ENCODE results near the gene INPP4A. TPM values are rescaled to one million over a fixed set of nuclear protein-coding genes. Genes with fewer than 3 reads are reported as not detected.

Gene INPP4A
- total RNA-seq, 1 donor from 2014 or later = 45.0 TPM

DNA sequence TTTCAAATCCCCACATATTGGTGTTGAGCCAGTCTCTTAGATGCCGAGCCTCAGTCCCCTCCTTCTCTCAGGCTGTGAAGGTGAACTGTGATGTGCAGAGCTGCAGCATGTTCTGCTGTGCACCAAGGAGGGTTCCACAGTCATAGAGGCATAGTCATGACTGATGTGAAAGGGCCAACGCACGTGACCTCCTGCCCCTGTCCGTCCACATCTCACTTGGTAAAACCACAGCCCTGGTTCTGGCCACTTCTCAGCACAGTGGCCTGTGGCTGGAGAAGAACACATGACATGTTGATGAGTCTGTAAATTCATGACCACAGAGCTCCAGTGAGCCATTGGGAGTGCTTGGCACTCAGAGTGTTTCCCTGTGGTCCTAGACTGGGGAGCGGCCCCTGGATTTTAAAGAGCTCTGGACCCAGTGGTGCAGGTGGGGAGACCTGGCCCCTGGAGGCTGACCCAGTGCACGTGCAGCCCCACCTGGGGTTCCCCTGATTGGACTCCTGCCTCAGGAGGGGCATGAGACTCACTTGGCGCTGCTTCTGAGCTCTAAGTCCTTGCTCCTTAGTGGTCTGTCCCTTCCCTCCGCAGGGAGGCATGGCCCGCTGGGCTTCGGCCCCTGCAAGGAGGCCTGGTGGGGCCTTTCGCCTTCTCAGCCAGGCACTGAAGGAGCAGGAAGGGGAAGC lies 25.3 kb downstream of the INPP4A start:
- H3K4me3 Mint-ChIP-seq = peak overlapping the region; percentile 32
- intact Hi-C loops (cut with micrococcal nuclease) = loop anchor here (2.0 to 10.0 kb wide), 6 partner anchors 31 to 867 kb away; partner anchors contain the start of genes EIF5B, MGAT4A and TXNDC9
- H3K27ac Mint-ChIP-seq = peak overlapping the region; percentile 64
- H3K36me3 Mint-ChIP-seq (ENCODE audit: low read depth) = peaks cover 19% of the 10 kb centered on the region
- H3K9me3 Mint-ChIP-seq = no peaks in the 10 kb centered on the region
- no peaks in the 10 kb centered on the region for H3K27me3 Mint-ChIP-seq
- H3K4me1 Mint-ChIP-seq = peaks cover 82% of the 10 kb centered on the region
- DNase-seq = no peak

DNA sequence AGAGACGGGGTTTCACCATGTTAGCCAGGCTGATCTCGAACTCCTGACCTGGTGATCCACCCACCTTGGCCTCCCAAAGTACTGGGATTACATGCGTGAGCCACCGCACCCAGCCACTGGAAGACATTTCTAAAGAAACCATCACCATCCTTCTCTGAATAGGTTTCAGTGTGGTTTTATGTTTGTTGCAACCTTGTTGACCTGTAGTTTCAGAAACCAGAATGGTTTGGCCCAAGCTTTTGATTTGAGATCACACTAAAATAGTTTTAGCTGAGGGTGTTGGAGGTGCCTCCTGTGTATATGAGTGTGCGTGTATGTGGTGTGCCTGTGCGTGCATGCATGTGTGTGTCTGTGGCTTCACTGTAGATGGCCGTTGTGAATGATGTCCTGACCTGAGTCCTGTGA lies 26.2 kb downstream of the INPP4A start:
- Mint-ChIP-seq H3K27ac (peak overlapping the region; percentile 86), H3K9me3 (no peaks in the 10 kb centered on the region), H3K27me3 (no peaks in the 10 kb centered on the region), H3K4me1 (peaks cover 84% of the 10 kb centered on the region), H3K36me3 (ENCODE audit: low read depth) (peaks cover 19% of the 10 kb centered on the region), H3K4me3 (peak overlapping the region; percentile 73)
- intact Hi-C loops (cut with micrococcal nuclease) = no loop called here
- peak; percentile 70 for DNase-seq

DNA sequence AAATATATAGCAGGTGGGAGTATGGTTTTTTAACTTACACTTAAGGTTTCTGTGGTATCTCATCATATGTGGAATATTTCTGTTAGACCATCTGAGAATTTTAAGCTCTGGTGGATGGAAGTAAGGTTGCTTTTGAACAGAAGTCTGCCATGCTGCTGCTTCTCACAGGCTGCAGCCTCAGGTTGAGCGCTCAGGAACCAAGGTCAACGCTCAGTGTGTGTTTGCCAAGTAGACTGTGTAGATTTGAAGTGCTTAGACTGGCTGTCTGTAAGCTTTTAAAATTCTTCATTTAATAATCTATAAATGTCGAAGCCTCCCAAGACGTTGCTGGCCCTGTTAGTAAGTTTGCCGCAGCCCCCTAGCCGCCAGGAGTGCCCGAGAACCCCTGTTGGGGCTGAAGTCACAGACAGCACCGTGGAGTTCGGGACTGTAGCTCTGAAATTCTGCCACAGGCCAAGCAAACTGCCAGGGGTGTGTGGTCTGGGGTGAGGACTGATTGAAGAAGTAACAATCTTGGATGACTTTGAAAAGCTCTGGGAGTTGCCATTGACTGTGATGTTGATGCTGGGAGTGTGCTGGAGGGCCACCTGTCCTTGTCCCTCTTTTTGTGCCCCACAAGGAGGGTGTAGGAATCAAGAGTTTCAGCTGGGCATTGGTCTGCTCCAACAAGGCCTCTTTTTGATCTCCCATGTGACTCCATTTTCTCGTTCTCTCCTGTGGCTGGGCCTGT lies 26.9 kb downstream of the INPP4A start:
- H3K27me3 Mint-ChIP-seq = no peaks in the 10 kb centered on the region
- peaks cover 84% of the 10 kb centered on the region for H3K4me1 Mint-ChIP-seq
- intact Hi-C loops (cut with micrococcal nuclease) = no loop called here
- peaks cover 19% of the 10 kb centered on the region for H3K36me3 Mint-ChIP-seq (ENCODE audit: low read depth)
- no peak for DNase-seq
- H3K4me3 Mint-ChIP-seq = peak overlapping the region; percentile 73
- H3K27ac Mint-ChIP-seq = peak overlapping the region; percentile 86
- H3K9me3 Mint-ChIP-seq = no peaks in the 10 kb centered on the region

DNA sequence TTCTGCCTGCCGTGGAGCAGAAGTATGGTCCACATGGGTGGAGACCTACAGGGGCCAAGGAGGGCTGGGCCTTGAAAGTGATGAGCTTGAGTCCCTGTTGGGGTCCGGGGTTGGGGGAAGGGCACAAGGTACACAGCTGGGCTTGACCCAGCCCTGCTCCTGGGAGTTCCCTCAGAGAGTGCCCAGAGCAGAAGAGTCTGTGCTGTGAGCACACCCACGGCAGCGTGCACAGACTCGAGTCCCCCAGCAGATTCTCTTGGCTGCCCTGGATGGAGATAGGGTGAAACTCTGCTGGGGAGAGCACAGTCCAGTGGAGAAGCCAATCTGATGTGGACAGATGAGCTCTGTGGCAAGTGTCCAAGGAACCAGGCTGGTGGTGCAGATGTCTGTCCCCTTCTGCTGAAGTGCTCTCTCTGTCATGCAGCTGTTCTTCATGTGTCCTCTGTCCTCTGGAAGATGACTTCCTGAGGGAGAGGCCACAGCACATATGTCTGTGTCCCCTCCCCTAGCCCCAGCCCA lies 27.5 kb downstream of the INPP4A start:
- intact Hi-C loops (cut with micrococcal nuclease) = no loop called here
- peaks cover 17% of the 10 kb centered on the region for H3K36me3 Mint-ChIP-seq (ENCODE audit: low read depth)
- no peaks in the 10 kb centered on the region for H3K9me3 Mint-ChIP-seq
- peaks cover 85% of the 10 kb centered on the region for H3K4me1 Mint-ChIP-seq
- H3K27me3 Mint-ChIP-seq = no peaks in the 10 kb centered on the region
- no peak for DNase-seq
- peak overlapping the region; percentile 73 for H3K4me3 Mint-ChIP-seq
- H3K27ac Mint-ChIP-seq = peak overlapping the region; percentile 86

DNA sequence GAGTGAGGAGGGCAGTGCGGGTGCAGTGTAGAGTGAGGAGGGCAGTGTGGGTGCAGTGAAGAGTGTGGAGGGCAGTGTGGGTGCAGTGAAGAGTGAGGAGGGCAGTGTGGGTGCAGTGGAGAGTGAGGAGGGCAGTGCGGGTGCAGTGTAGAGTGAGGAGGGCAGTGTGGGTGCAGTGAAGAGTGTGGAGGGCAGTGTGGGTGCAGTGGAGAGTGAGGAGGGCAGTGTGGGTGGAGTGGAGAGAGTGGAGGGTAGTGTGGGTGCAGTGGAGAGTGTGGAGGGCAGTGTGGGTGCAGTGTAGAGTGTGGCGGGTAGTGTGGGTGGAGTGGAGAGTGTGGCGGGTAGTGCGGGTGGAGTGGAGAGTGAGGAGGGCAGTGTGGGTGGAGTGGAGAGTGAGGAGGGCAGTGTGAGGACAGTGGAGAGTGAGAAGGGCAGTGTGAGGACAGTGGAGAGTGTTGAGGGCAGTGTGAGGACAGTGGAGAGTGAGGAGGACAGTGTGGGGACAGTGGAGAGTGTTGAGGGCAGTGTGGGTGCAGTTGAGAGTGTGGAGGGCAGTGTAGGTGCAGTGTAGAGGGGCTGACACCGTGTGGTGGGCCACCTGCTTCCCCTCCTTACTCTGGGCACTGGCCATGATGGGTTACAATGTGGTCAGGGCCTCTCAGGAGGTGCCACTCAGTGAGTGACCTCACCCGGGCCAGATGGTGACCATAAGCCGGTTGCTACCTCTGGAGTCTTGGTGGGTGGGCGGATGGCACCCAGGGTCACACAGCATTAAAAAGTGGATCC lies 28.5 kb downstream of the INPP4A start:
- H3K27me3 Mint-ChIP-seq = no peaks in the 10 kb centered on the region
- peak overlapping the region; percentile 86 for H3K27ac Mint-ChIP-seq
- intact Hi-C loops (cut with micrococcal nuclease) = no loop called here
- peaks cover 24% of the 10 kb centered on the region for H3K36me3 Mint-ChIP-seq (ENCODE audit: low read depth)
- DNase-seq = peak; percentile 60
- peak overlapping the region; percentile 73 for H3K4me3 Mint-ChIP-seq
- no peaks in the 10 kb centered on the region for H3K9me3 Mint-ChIP-seq
- H3K4me1 Mint-ChIP-seq = peaks cover 90% of the 10 kb centered on the region

DNA sequence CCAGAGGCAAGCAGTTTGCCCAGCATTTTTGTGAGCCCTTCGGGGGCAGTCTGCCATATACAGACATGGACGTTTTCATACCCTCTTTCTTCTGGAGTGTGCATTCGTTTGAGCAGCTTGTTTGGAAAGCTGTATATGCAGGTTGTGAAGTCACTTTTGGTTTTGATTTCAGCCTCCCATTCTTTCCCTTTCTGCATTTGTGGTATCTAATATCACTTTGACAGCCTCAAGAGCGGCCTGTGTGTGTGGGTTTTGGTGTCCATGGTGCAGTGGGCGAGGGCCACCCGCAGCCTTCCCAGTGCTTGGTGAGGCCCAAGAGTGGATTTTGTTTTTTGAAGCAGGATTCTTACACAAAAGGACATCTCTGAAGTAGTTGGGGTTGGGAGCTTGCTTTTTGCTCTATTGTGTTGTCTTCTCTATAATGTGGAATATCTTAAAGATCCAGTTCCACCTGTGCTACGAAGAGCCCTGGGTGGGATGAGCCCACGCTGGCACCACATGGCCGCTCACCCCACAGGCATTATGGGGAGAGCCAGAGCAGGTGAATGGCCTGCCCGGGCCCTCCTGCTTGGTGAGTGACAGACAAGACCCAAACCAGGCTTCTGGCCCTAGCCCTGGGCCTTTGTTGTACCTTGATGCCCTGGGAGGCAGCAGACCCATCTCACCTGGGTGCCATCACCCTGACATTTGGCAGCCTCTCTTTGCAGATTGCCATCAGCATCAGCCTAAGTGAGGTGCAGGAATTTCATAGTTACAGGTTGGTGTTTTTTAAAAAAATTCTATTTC lies 29.5 kb downstream of the INPP4A start:
- Mint-ChIP-seq H3K9me3 (no peaks in the 10 kb centered on the region), H3K27ac (peak overlapping the region; percentile 86), H3K4me1 (peaks cover 92% of the 10 kb centered on the region), H3K36me3 (ENCODE audit: low read depth) (peaks cover 24% of the 10 kb centered on the region), H3K27me3 (no peaks in the 10 kb centered on the region), H3K4me3 (peak overlapping the region; percentile 73)
- intact Hi-C loops (cut with micrococcal nuclease) = loop anchor here (1.0 kb wide), 1 partner anchor 9 kb away; no protein-coding TSS in a partner anchor
- DNase-seq = peak; percentile 84

DNA sequence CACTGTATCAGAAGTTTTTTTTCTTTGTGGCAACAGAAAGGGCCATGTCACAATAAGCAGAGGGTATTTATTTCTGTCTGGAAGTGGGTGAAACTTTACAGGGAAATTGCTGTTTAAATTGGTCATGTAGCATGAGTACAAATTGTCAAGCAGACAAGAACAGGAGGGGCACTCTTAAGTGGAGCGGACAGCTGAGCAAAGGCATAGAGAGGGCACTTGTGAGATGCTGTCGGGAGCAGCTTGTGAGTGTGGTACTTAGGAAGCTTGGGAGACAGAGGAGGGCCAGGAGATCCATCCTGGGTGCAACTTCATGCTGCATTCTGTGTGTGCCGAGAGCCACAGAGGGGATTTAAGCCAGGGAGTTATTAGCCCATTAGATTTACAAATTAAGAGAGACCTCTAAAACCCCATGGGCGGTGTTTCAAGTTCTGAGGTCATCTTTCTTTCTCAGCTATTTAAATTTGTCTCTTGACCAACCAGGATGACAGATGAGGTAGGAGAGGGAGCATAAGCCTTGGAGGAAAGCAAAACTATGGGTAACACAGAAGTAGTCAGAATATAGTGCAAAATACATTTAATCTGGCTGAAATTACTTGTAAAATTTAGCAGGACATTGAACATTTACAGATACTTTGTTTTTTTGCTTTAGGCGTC lies 30.4 kb downstream of the INPP4A start:
- Mint-ChIP-seq H3K9me3 (no peaks in the 10 kb centered on the region), H3K4me3 (peak overlapping the region; percentile 55), H3K4me1 (peaks cover 96% of the 10 kb centered on the region), H3K27me3 (no peaks in the 10 kb centered on the region), H3K27ac (peak overlapping the region; percentile 1), H3K36me3 (ENCODE audit: low read depth) (peaks cover 20% of the 10 kb centered on the region)
- intact Hi-C loops (cut with micrococcal nuclease) = loop anchor here (1.0 kb wide), 1 partner anchor 8 kb away; no protein-coding TSS in a partner anchor
- no peak for DNase-seq

DNA sequence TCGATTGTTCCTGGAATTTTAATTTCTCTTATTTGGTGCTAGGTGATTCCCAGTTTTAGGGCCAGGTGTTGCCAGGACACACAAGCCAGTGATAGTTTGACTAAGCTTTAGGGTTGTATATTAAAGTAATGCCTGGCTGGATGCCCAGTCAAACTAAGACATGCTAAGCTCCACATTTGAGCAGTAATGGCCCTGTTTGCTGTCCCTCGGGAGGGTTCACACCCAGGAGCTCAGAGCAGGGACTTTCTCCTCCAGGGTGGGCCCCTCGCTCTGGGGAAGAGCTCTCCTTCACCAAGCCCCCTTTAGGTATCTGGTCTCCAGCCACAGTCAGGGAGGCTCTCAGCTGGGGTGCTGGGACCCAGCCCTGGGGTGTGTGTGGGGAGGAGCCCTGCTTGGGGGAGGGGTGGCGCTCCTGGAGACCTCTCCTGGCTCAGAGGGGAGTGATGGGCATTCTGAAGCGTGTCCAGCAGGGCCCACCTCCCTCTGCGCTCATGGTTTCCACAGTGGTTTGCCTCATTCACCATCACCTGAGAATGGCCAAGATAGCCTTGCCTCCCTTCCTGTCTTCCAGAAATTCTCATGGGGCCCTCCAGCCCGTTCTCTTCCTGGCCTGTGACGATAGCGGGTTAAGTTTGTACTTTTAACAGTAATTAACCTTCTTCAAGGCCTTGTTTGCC lies 31.7 kb downstream of the INPP4A start:
- Mint-ChIP-seq H3K36me3 (ENCODE audit: low read depth) (peaks cover 14% of the 10 kb centered on the region), H3K27me3 (no peaks in the 10 kb centered on the region), H3K4me1 (peaks cover 98% of the 10 kb centered on the region), H3K4me3 (no peak overlapping the region), H3K27ac (peak overlapping the region; percentile 83), H3K9me3 (no peaks in the 10 kb centered on the region)
- intact Hi-C loops (cut with micrococcal nuclease) = no loop called here
- DNase-seq = no peak

DNA sequence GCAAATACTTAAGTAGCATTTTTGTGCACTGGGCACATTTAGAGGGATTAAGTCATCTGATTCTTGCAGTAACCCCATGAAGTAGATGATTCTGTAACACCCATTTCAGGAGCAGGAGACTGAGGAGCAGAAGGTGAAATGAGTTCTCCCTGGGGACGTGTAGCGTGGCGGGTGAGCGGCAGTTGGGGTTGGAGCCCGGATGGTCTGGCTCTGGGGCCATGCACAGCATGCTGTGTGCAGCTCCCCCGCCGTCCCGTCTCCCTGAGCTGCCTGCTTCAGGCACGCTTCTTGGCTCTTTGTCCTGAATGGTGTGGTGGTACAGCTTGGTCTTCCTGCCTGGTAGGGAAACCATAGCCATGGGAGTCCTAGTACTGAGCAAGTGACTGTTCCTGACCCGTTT lies 32.4 kb downstream of the INPP4A start:
- intact Hi-C loops (cut with micrococcal nuclease) = no loop called here
- peak overlapping the region; percentile 83 for H3K27ac Mint-ChIP-seq

DNA sequence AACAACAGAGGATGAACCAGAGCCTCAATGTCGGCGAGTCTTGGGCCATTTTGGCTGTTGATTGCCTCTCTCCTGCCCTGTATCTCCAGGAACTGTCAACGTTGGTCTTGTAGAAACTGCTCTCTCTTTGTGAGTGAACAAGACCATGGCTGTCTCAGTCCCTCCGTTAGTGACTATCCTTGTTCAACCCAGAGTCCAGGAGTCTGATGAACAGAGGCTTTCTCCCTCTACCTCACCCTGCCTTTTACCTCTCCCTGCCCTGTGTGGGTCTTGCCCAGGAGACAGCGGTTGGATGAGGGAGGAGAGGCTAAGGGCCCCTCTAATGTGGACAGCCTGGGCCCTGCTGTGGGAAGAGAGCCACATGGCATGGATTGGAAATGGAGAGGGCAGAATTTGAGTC lies 32.8 kb downstream of the INPP4A start:
- H3K27me3 Mint-ChIP-seq = no peaks in the 10 kb centered on the region

More for the DNA sequence above, 32.4 kb downstream of the INPP4A start:
- Mint-ChIP-seq H3K9me3 (no peaks in the 10 kb centered on the region), H3K27me3 (no peaks in the 10 kb centered on the region), H3K36me3 (ENCODE audit: low read depth) (peaks cover 14% of the 10 kb centered on the region), H3K4me1 (peaks cover 97% of the 10 kb centered on the region), H3K4me3 (peak overlapping the region; percentile 29)
- peak; percentile 55 for DNase-seq

DNA sequence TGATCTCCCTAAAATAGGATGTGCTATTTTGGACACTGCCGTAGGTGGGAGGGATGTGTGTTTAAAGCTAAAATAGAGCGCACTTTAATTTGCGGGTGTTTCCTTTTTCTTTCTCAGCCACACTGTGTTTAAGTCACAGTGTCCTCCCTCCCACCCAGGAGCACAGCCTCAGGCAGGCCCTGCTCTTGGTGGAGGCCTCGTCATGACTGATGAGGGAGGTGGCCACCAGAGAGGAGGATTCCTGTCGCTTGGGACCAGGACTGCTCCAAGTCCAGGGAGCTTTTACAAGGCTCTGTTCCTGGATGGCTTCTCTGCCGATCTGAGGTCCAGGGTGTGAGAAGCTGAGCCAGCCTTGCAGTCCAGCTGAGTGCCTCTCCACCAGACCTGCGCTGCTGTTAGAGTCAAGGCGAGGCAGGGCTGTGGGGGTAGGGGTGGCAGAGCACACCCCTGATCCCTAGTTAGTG lies 33.5 kb downstream of the INPP4A start:
- intact Hi-C loops (cut with micrococcal nuclease) = loop anchor here (2.0 kb wide), 1 partner anchor 13 kb away; no protein-coding TSS in a partner anchor
- peak overlapping the region; percentile 88 for H3K27ac Mint-ChIP-seq
- H3K9me3 Mint-ChIP-seq = no peaks in the 10 kb centered on the region
- no peak for DNase-seq
- H3K36me3 Mint-ChIP-seq (ENCODE audit: low read depth) = peaks cover 14% of the 10 kb centered on the region
- H3K4me1 Mint-ChIP-seq = peaks cover 97% of the 10 kb centered on the region
- H3K4me3 Mint-ChIP-seq = peak overlapping the region; percentile 61
- no peaks in the 10 kb centered on the region for H3K27me3 Mint-ChIP-seq

More for the DNA sequence above, 32.8 kb downstream of the INPP4A start:
- peaks cover 97% of the 10 kb centered on the region for H3K4me1 Mint-ChIP-seq
- DNase-seq = no peak
- intact Hi-C loops (cut with micrococcal nuclease) = no loop called here
- peak overlapping the region; percentile 74 for H3K27ac Mint-ChIP-seq
- no peak overlapping the region for H3K4me3 Mint-ChIP-seq
- peaks cover 12% of the 10 kb centered on the region for H3K36me3 Mint-ChIP-seq (ENCODE audit: low read depth)
- H3K9me3 Mint-ChIP-seq = no peaks in the 10 kb centered on the region

DNA sequence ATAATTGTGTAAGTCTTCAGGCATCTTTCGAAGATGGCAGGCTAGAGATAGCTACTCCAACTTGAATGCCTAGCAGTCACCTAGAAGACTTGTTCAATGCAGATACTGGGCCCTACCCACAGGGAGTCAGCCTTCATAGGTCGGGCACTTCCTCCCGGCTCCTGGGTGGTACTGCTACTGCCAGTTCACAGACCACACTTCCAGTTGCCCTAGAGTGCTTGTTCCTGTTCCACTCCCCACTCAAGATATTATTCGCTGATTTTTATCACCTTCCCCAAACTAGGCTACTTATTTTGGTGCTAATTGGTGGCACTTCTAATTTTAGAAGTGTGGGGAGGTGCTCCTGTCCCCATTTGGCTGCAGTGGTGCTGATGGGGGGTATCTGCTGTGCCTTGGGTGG lies 34.2 kb downstream of the INPP4A start:
- peak; percentile 74 for DNase-seq
- H3K4me1 Mint-ChIP-seq = peaks cover 97% of the 10 kb centered on the region
- H3K36me3 Mint-ChIP-seq (ENCODE audit: low read depth) = peaks cover 14% of the 10 kb centered on the region
- no peaks in the 10 kb centered on the region for H3K9me3 Mint-ChIP-seq
- intact Hi-C loops (cut with micrococcal nuclease) = loop anchor here (2.0 kb wide), 1 partner anchor 14 kb away; no protein-coding TSS in a partner anchor
- peak overlapping the region; percentile 88 for H3K27ac Mint-ChIP-seq
- H3K4me3 Mint-ChIP-seq = peak overlapping the region; percentile 61
- no peaks in the 10 kb centered on the region for H3K27me3 Mint-ChIP-seq

Measured in activated CD4-positive, alpha-beta T cell treated with anti-CD3 and anti-CD28 coated beads, Interleukin-2, amount 10 ng/mL, durations not matched to agents 24 days and 14 days (primary cell).